ENCODE data around the gene LDLRAD3. TPM values are rescaled to one million over a fixed set of nuclear protein-coding genes. Genes with fewer than 3 reads are reported as not detected.

The LDLRAD3 gene
- total RNA-seq, 1 experiment from 2014 or later = 15.3 TPM

GRCh38 chr11:36227044-36227443 lies 283.2 kb downstream of the LDLRAD3 start:
- DNase-seq = no peak
- H3K4me1 ChIP-seq (ENCODE audit: insufficient read depth, low read length) = no peaks in the 10 kb centered on the region
- BruUV-seq (replicated peaks) = no TSS peak
- no peaks in the 10 kb centered on the region for H3K9me2 ChIP-seq (replicated peaks; ENCODE audit: low read length)
- ATAC-seq = no peak
- no peak overlapping the region for H3K4me3 ChIP-seq (ENCODE audit: low read length)
- H3K79me2 ChIP-seq (ENCODE audit: low read length) = no peaks in the 10 kb centered on the region
- ChIA-PET POLR2A (ENCODE audit: unreplicated experiment) (no interaction called here), CTCF (no interaction called here)
- no peak overlapping the region for H3K27ac ChIP-seq (ENCODE audit: low read length)
- H3F3A ChIP-seq (ENCODE audit: low read length, unreplicated experiment) = no peaks in the 10 kb centered on the region
- no peak overlapping the region for H3K9ac ChIP-seq (ENCODE audit: low read length)
- intact Hi-C loops (cut with micrococcal nuclease) = no loop called here
- H3K9me3 ChIP-seq (ENCODE audit: low read length) = no peaks in the 10 kb centered on the region
- no peaks in the 10 kb centered on the region for H3K27me3 ChIP-seq (ENCODE audit: low read length)
- no peaks in the 10 kb centered on the region for H4K20me1 ChIP-seq (ENCODE audit: low read length)
- no peaks in the 10 kb centered on the region; the same call in 1 of the 2 replicates for H3K36me3 ChIP-seq (ENCODE audit: low read depth, low read length)
- no peak overlapping the region for H2AFZ ChIP-seq (ENCODE audit: low read length)
- H3K4me2 ChIP-seq (ENCODE audit: low read length) = no peak overlapping the region
- no peak for TF ChIP-seq EZH2phosphoT487 (IDR thresholded peaks at IDR 0.05; ENCODE audit: borderline replicate concordance, low read length)
- TF ChIP-seq CTCF (conservative IDR thresholded peaks at IDR 0.05; ENCODE audit: low read depth, low read length) = no peak
- TF ChIP-seq EZH2 (IDR thresholded peaks at IDR 0.05; ENCODE audit: low read length, unreplicated experiment) = no peak

GRCh38 chr11:36228689-36229088 lies 284.8 kb downstream of the LDLRAD3 start:
- Histone ChIP-seq H3K4me2 (ENCODE audit: low read length) (no peak overlapping the region), H3K27me3 (ENCODE audit: low read length) (no peaks in the 10 kb centered on the region), H3F3A (ENCODE audit: low read length, unreplicated experiment) (no peaks in the 10 kb centered on the region), H3K4me1 (ENCODE audit: insufficient read depth, low read length) (no peaks in the 10 kb centered on the region), H3K27ac (ENCODE audit: low read length) (no peak overlapping the region), H3K9me3 (ENCODE audit: low read length) (no peaks in the 10 kb centered on the region), H3K9me2 (replicated peaks; ENCODE audit: low read length) (no peaks in the 10 kb centered on the region), H2AFZ (ENCODE audit: low read length) (no peak overlapping the region), H4K20me1 (ENCODE audit: low read length) (no peaks in the 10 kb centered on the region), H3K79me2 (ENCODE audit: low read length) (no peaks in the 10 kb centered on the region), H3K9ac (ENCODE audit: low read length) (no peak overlapping the region), H3K4me3 (ENCODE audit: low read length) (no peak overlapping the region), H3K36me3 (ENCODE audit: low read depth, low read length) (no peaks in the 10 kb centered on the region; the same call in 1 of the 2 replicates)
- no TSS peak for BruUV-seq (replicated peaks)
- CTCF ChIA-PET = no interaction called here
- ATAC-seq (no peak), DNase-seq (no peak)
- TF ChIP-seq EZH2phosphoT487 (IDR thresholded peaks at IDR 0.05; ENCODE audit: borderline replicate concordance, low read length) = no peak
- no peak for TF ChIP-seq EZH2 (IDR thresholded peaks at IDR 0.05; ENCODE audit: low read length, unreplicated experiment)
- no peak for TF ChIP-seq CTCF (conservative IDR thresholded peaks at IDR 0.05; ENCODE audit: low read depth, low read length)
- POLR2A ChIA-PET (ENCODE audit: unreplicated experiment) = no interaction called here
- intact Hi-C loops (cut with micrococcal nuclease) = no loop called here

GRCh38 chr11:36229091-36229705 lies 285.3 kb downstream of the LDLRAD3 start:
- no peak overlapping the region for H2AFZ ChIP-seq (ENCODE audit: low read length)
- POLR2A ChIA-PET (ENCODE audit: unreplicated experiment) = no interaction called here
- no peak for TF ChIP-seq EZH2 (IDR thresholded peaks at IDR 0.05; ENCODE audit: low read length, unreplicated experiment)
- no peak for TF ChIP-seq CTCF (conservative IDR thresholded peaks at IDR 0.05; ENCODE audit: low read depth, low read length)
- no peak for TF ChIP-seq EZH2phosphoT487 (IDR thresholded peaks at IDR 0.05; ENCODE audit: borderline replicate concordance, low read length)

More at GRCh38 chr11:36229091-36229705, 285.3 kb downstream of the LDLRAD3 start:
- no peaks in the 10 kb centered on the region for H3K27me3 ChIP-seq (ENCODE audit: low read length)
- no peaks in the 10 kb centered on the region for H3F3A ChIP-seq (ENCODE audit: low read length, unreplicated experiment)
- H3K4me3 ChIP-seq (ENCODE audit: low read length) = no peak overlapping the region
- no peak overlapping the region for H3K27ac ChIP-seq (ENCODE audit: low read length)
- intact Hi-C loops (cut with micrococcal nuclease) = no loop called here
- no peaks in the 10 kb centered on the region for H3K9me3 ChIP-seq (ENCODE audit: low read length)
- no peak for ATAC-seq
- no peak overlapping the region for H3K4me2 ChIP-seq (ENCODE audit: low read length)
- H3K4me1 ChIP-seq (ENCODE audit: insufficient read depth, low read length) = no peaks in the 10 kb centered on the region
- H3K9ac ChIP-seq (ENCODE audit: low read length) = no peak overlapping the region
- no peak for DNase-seq
- CTCF ChIA-PET = no interaction called here
- H3K79me2 ChIP-seq (ENCODE audit: low read length) = no peaks in the 10 kb centered on the region
- no TSS peak for BruUV-seq (replicated peaks)
- no peaks in the 10 kb centered on the region; the same call in 1 of the 2 replicates for H3K36me3 ChIP-seq (ENCODE audit: low read depth, low read length)
- H3K9me2 ChIP-seq (replicated peaks; ENCODE audit: low read length) = no peaks in the 10 kb centered on the region
- H4K20me1 ChIP-seq (ENCODE audit: low read length) = no peaks in the 10 kb centered on the region

All from PC-3 (cell line).